GM12892 (cell line): Measurements from ENCODE around the gene MAG.

Source experiments
- DNase-seq: peaks from one replicate; pipeline ENCODE4 v3.0.0; 2011; ENCODE audit not compliant: insufficient read length
- FAIRE-seq: peaks from 2 replicates; lab custom pipeline; 2011; peaks lifted over from hg19 to GRCh38; lab: Jason Lieb, UNC
- POLR2A ChIP-seq: IDR thresholded peaks from 2 replicates; pipeline ENCODE4 v1.6.1; 2011; ENCODE audit warnings: low read depth, low read length, control low read depth
- POLR2AphosphoS5 ChIP-seq: IDR thresholded peaks from 2 replicates; pipeline ENCODE4 v1.6.1; 2011; ENCODE audit warnings: low read depth, low read length, control low read depth
- TAF1 ChIP-seq: IDR thresholded peaks from 2 replicates; pipeline ENCODE4 v1.6.1; 2011; ENCODE audit warnings: low read depth, mild to moderate bottlenecking, control low read depth, low read length, borderline replicate concordance

MAG gene

DNA sequence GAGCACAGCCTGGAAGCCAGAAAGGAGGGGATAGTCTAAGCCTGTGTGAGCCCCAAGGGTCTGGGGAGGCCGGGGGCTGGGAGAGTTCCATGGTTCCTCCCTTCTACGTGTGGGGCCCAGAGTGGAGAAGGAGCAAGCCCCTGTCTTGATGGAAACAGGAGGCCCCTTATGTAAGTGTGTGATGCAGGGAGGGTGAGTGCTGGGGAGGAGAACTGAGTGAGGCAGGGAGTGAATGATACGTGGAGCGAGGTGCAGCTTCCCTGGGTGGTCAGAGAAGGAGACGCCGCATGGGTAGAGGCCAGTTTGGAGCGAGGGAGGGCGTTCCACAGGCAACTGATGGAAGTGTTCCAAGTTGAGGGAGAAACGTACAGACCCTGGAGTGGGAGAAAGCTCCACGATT, 16.0 kb downstream of the MAG start:
- FAIRE-seq (no peak), DNase-seq (no peak)
- TF ChIP-seq POLR2AphosphoS5 (no peak), POLR2A (no peak), TAF1 (no peak)

DNA sequence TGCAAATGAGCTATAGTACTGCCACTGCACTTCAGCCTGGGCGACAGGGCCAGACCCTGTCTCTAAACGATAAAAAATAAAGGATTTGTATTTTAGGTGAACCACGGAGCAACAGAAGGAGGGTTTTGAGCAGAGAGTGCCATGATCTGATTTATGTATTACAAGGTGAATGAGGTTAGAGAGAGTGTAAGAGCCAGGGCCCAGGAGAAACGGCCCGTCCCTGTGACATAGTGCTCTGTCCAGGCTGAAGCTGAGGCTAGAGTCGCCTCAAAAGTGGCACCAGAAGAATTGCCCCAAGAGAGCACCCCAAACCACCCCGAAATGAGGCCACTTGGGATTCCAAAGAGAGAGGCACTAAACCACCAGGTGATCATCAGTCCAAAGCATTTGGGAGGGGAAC, 16.9 kb downstream of the MAG start:
- FAIRE-seq (no peak), DNase-seq (no peak)
- no peak for TF ChIP-seq POLR2AphosphoS5
- no peak for TF ChIP-seq POLR2A
- TF ChIP-seq TAF1, result no peak

DNA sequence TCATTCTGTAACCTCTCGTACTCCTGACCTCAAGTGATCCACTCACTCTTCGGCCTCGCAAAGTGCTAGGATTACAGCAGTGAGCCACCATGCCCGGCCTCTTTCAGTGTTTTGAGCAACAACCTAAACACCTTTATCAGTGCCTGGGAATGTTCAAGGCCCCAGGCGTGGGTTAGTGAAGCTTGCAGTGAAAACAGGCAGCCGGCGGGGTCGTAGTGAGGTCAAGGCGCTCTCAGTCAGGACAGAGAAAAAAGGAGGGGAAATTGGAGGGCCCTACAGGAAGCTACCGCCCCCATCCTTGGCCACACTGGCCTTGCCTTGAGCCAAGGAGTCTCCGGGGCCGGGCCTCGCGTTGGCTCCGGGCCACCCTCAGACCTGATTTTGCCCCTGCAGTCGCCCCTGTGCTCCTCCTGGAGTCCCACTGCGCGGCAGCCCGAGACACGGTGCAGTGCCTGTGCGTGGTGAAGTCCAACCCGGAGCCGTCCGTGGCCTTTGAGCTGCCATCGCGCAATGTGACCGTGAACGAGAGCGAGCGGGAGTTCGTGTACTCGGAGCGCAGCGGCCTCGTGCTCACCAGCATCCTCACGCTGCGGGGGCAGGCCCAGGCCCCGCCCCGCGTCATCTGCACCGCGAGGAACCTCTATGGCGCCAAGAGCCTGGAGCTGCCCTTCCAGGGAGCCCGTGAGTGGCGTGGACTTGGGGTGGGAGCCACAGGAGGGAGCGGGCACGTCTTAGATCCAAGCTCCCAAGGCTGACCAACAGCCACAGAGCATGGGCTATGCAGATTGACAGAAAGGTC, 17.7 kb downstream of the MAG start:
- TF ChIP-seq POLR2AphosphoS5 (no peak), POLR2A (no peak), TAF1 (no peak)
- DNase-seq, result no peak
- no peak for FAIRE-seq

DNA sequence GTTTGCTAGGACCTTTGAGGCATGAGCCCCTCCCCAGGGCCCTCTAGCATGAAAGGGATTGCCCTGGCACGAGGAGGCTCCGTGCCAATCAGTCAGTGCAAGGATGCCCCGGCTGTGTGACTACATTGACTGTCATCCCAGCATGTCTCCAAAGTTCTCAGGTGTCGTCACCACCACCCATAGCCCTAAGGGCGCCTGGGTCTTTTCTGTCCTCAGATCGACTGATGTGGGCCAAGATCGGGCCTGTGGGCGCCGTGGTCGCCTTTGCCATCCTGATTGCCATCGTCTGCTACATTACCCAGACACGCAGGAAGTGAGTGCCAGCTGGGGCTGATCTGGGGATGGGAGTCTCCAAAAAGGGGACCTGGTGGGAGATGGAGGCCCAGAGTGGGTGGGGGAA, 18.4 kb downstream of the MAG start:
- FAIRE-seq (no peak), DNase-seq (no peak)

DNA sequence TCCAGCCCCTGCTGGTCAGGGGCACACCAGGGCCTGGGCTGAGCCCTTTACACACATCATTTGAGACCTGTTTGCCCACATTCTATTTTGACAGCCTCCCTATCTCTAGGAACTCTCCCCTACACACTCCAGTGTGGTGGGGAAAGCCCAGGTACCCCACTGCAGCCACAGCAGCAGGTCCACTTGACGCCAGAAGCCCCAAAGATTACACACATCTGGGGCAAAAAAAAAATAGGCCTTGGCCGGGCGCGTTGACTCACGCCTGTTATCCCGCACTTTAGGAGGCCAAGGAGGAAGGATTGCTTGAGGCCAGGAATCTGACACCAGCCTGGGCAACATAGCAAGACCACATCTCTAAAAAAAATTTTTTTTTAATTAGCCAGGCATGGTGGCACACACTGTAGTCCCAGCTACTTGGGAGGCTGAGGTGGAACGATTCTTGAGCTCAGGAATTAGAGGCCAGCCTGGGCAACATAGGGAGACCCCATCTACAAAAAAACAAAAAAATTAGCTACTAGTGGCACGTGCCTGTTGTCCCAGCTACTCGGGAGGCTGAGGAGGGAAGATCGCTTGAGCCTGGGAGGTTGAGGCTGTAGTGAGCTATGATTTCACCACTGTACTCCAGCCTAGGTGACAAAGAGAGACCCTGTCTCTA, 19.0 kb downstream of the MAG start:
- DNase-seq (no peak), FAIRE-seq (no peak)
- TF ChIP-seq TAF1 (no peak), POLR2A (no peak), POLR2AphosphoS5 (no peak)

More for the DNA sequence above, 18.4 kb downstream of the MAG start:
- TF ChIP-seq TAF1 (no peak), POLR2A (no peak), POLR2AphosphoS5 (no peak)

DNA sequence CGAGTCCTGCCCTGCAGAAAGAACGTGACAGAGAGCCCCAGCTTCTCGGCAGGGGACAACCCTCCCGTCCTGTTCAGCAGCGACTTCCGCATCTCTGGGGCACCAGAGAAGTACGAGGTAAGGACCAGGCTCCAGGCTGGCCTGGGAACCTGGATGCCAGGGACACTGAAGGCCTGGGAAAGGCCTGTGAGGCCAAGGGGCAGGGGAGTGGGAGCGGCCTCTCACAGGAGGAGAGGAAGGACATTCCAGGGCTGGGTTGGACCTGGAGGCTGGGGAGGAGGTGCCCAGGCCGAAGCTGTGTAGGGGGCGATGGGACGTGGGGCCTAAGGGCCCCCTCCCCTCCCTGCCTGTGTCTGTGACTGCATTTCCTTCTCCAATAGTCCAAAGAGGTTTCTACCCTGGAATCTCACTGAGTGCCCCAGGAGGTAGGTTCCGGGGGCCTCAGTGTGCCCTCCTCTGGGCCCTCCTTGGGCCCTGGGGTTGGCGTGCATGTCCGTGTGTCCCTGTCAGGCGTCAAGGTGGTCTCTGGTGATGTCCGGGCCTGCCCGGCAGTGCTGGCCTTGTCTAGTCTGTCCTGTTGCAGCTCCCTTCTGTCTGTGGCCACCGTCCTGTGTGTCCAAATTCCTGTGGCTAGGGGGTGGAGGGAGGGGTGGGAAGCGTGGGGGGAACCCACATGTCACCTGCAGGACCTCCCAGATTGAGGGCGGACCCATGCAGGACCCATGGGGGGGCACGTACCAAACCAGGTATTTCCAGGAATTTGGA, 20.1 kb downstream of the MAG start:
- no peak for DNase-seq
- no peak for TF ChIP-seq POLR2A
- TF ChIP-seq TAF1, result no peak
- TF ChIP-seq POLR2AphosphoS5, result no peak
- FAIRE-seq, result no peak

DNA sequence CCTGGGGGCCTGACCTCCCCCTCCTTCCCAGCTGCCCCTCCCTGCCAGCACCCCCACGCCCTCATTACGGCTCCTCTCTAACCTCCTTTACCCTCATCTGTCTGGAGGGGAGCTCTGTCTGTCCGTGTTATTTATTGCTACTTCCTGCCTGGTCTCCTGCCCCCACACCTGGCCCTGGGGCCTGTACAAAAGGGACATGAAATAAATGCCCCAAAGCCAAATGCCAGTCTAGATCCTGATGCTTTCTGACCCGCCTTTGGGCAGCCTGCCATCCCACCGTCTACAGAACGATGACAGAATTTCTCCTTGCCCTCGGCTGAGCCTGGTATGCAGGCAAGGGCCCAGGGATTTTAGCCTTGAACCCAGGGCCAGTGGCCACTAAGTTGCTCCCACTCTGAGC, 21.6 kb downstream of the MAG start:
- DNase-seq, result no peak
- no peak for FAIRE-seq
- no peak for TF ChIP-seq POLR2AphosphoS5

DNA sequence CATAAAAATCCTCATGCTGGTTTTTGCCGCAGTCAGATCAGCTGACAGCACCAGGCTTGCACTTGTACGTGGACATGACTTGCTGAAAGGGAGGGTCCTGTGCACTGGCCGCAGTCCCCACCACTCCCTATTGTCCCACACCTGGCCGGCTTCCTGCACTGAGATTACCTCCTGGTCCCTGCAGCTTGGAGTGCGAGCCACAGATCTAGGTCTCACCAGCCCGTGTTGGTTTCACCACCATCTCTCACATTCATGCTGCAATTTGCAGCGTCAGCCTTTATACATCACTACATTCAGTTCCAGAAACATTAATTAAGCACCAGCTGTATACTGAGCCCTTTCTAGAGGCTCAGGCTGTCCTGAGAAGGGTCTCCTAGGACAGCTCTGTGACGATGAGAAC, 22.1 kb downstream of the MAG start:
- TF ChIP-seq POLR2AphosphoS5, result no peak
- no peak for TF ChIP-seq POLR2A
- no peak for TF ChIP-seq TAF1
- no peak for FAIRE-seq

DNA sequence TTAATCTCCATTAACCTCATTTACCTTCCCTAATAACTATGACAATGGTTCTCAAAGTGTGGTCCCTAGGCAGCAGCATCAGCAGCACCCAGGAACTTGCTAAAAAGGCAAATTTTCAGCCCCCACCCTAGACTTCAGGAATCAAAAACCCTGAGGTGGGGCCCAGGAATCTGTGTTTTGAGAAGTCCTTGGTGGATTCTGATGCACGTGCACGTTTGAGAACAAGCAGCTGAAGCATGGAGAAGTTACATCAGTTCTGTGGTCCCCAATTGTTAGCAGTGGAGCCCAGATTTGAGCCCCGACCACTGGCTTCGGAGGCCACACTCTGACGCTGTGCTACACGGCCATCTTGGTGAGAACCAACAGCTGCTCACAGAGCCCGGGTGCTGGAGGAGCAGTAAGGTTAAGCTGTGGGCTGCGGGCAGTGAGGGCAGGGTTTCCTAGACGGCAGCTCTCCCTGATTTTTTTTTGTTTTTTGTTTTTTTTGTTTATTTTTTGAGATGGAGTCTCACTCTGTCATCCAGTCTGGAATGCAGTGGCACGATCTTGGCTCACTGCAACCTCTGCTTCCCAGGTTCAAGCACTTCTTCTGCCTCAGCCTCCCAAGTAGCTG, 23.0 kb downstream of the MAG start:
- TF ChIP-seq POLR2A (no peak), TAF1 (no peak), POLR2AphosphoS5 (no peak)
- FAIRE-seq, result no peak
- DNase-seq, result no peak

More for the DNA sequence above, 22.1 kb downstream of the MAG start:
- DNase-seq, result no peak

DNA sequence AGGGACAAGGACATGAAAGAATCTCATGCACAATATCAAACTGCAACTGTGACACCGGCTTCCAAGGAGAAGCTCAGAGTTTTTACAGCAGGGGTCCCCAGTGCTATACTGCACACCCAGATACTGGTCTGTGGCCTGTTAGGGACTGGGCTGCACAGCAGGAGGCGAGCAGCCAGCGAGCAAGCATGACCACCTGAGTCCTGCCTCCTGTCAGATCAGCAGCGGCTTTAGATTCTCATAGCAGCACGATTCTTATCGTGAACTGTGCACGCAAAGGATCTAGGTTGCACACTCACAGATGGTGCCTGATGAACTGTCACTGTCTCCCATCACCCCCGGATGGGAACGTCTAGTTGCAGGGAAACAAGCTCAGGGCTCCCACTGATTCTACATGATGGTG, 23.9 kb downstream of the MAG start:
- no peak for TF ChIP-seq POLR2A
- TF ChIP-seq POLR2AphosphoS5, result no peak
- TF ChIP-seq TAF1, result no peak
- no peak for DNase-seq
- no peak for FAIRE-seq

DNA sequence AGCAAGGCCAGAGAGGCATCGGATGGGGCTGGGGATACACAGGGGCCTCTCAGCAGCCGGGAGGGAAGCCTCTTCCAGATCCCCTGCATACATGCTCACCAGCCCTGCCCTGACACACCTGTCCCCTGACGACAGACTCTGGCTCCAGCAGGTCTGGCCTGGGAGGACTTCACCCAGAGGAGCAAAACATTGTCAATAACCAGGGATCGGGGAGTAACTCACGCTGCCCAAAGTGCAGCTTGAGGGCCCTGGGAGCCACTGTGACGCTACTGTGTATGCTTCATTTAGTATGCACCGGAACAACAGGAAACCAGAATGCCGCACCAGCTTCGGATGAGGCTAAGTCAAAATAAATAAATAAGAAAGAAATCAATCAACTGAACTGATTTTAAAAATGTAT, 24.6 kb downstream of the MAG start:
- no peak for FAIRE-seq
- no peak for TF ChIP-seq POLR2A
- no peak for TF ChIP-seq POLR2AphosphoS5
- no peak for TF ChIP-seq TAF1
- no peak for DNase-seq
